ENCODE measurements around the gene REG3G.
"Not testable (repeated sequence)": the region's sequence is repeated elsewhere in the genome, so short reads cannot be mapped to it uniquely, and the experiment has no call there.

DNA sequence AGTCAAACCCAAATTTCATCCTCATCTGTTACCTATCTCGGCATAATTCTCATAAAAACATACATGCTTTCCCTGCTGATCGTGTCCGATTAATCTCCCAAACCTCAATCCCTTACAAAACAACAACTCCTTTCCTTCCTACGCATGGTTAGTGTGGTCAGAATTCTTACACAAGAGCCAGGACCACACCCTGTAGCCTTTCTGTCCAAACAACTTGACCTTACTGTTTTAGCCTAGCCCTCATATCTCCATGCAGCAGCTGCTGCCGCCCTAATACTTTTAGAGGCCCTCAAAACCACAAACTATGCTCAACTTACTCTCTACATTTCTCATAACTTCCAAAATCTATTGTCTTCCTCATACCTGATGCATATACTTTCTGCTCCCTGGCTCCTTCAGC is 29.3 kb downstream of the REG3G start:
- TF ChIP-seq POLR2A, POLR2AphosphoS5 (IDR thresholded peaks at IDR 0.05): not testable (repeated sequence)
- TF ChIP-seq, protein P1, sequence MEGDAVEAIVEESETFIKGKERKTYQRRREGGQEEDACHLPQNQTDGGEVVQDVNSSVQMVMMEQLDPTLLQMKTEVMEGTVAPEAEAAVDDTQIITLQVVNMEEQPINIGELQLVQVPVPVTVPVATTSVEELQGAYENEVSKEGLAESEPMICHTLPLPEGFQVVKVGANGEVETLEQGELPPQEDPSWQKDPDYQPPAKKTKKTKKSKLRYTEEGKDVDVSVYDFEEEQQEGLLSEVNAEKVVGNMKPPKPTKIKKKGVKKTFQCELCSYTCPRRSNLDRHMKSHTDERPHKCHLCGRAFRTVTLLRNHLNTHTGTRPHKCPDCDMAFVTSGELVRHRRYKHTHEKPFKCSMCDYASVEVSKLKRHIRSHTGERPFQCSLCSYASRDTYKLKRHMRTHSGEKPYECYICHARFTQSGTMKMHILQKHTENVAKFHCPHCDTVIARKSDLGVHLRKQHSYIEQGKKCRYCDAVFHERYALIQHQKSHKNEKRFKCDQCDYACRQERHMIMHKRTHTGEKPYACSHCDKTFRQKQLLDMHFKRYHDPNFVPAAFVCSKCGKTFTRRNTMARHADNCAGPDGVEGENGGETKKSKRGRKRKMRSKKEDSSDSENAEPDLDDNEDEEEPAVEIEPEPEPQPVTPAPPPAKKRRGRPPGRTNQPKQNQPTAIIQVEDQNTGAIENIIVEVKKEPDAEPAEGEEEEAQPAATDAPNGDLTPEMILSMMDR (IDR thresholded peaks at IDR 0.05), result not testable (repeated sequence)

Measured in stomach (tissue), 4 donors.